GM12878 (cell line): ENCODE data around the gene RASAL1. TPM values are rescaled to one million over a fixed set of nuclear protein-coding genes. Genes with fewer than 3 reads are reported as not detected.

Source experiments
- ATAC-seq: fragments of 200-7000 bp; cut with Tn5 transposase; 3 replicates; pipeline ENCODE4 v1.9.1; 2020; ENCODE audit warnings: mild to moderate bottlenecking, moderate library complexity
- BruUV-seq: library from RNA; stranded (reverse); fragments of 400-500 nt; replicated peaks from 2 replicates; lab custom pipeline; 2021; lab: Mats Ljungman, UMichigan
- CTCF ChIA-PET: fragments of 300-600 bp; sonication (Branson Sonifier 250); formaldehyde crosslinking; extraction: SDS; loops from one replicate; lab custom pipeline; 2021; ENCODE audit warnings: inconsistent platforms; lab: Yijun Ruan, JAX
- POLR2A ChIA-PET: fragments of 350-600 bp; formaldehyde crosslinking; extraction: SDS; loops from one replicate; lab custom pipeline; 2021; ENCODE audit warnings: inconsistent platforms; lab: Charles Lee
- RAD21 ChIA-PET: fragments of 300-600 bp; sonication (Branson Sonifier 250); formaldehyde crosslinking; loops from one replicate; lab custom pipeline; 2023; ENCODE audit warnings: antibody characterized with exemption; ENCODE audit not compliant: unreplicated experiment; lab: Charles Lee
- SMC1A ChIA-PET: fragments of 300-600 bp; sonication (Branson Sonifier 250); formaldehyde crosslinking; loops from one replicate; lab custom pipeline; 2023; ENCODE audit not compliant: unreplicated experiment, uncharacterized antibody; lab: Charles Lee
- DNase-seq: peaks from one replicate; pipeline ENCODE4 v3.0.0-alpha.2; 2011; ENCODE audit warnings: low read depth, low spot score
- FAIRE-seq: peaks from 3 replicates; lab custom pipeline; 2011; peaks lifted over from hg19 to GRCh38; lab: Jason Lieb, UNC
- H2AFZ ChIP-seq: 2 replicates; pipeline ENCODE4 v1.6.0; 2011; ENCODE audit warnings: low read depth, low read length, control low read depth; ENCODE audit not compliant: control insufficient read depth
- H3K27ac ChIP-seq: 2 replicates; pipeline ENCODE4 v1.5.1; 2011; ENCODE audit warnings: control low read depth; ENCODE audit not compliant: control insufficient read depth, insufficient read depth
- H3K27me3 ChIP-seq, 2 experiments: replicated peaks in 1 of 2; 2 replicates each; pipeline versions ENCODE4 v1.6.0 to v1.6.1; 2011; ENCODE audit warnings: low read length in 1 of 2; ENCODE audit not compliant: control insufficient read depth in 2 of 2, insufficient read depth in 2 of 2
- H3K36me3 ChIP-seq, 2 experiments: 2 replicates each; pipeline ENCODE4 v1.5.1; 2011; ENCODE audit warnings: low read length in 1 of 2; ENCODE audit not compliant: control insufficient read depth in 2 of 2, insufficient read depth in 2 of 2
- H3K4me1 ChIP-seq: 2 replicates; pipeline ENCODE4 v1.6.1; 2011; ENCODE audit warnings: mild to moderate bottlenecking, low read length, moderate library complexity, mixed read lengths; ENCODE audit not compliant: control insufficient read depth, insufficient read depth
- H3K4me2 ChIP-seq: 2 replicates; pipeline ENCODE4 v1.6.0; 2011; ENCODE audit warnings: control low read depth; ENCODE audit not compliant: control insufficient read depth, insufficient read depth
- H3K4me3 ChIP-seq: fragments of 200-600 bp; sonication (generic); 2 replicates; pipeline ENCODE4 v1.5.1; 2016
- H3K79me2 ChIP-seq: 2 replicates; pipeline ENCODE4 v1.6.0; 2011; ENCODE audit warnings: low read length; ENCODE audit not compliant: control insufficient read depth, insufficient read depth
- H3K9ac ChIP-seq: 2 replicates; pipeline ENCODE4 v1.8.0; 2011; ENCODE audit warnings: low read length, control low read depth, mixed read lengths; ENCODE audit not compliant: control insufficient read depth, insufficient read depth
- H3K9me3 ChIP-seq: replicated peaks from 3 replicates; pipeline ENCODE4 v1.5.1; 2011; ENCODE audit warnings: mild to moderate bottlenecking, low read length; ENCODE audit not compliant: control insufficient read depth, insufficient read depth
- H4K20me1 ChIP-seq: 2 replicates; pipeline ENCODE4 v1.6.0; 2011; ENCODE audit not compliant: control insufficient read depth, insufficient read depth
- DPF2 ChIP-seq: fragments of 450-650 bp; IDR thresholded peaks from 2 replicates; pipeline ENCODE4 v1.6.1; 2017; ENCODE audit warnings: mild to moderate bottlenecking
- JUND ChIP-seq: IDR thresholded peaks from 2 replicates; pipeline ENCODE4 v1.6.1; 2012; ENCODE audit warnings: low read depth, mild to moderate bottlenecking, low read length, improper control_type of control experiment, moderate library complexity
- POU2F2 ChIP-seq: IDR thresholded peaks from 3 replicates; pipeline ENCODE4 v1.6.1; 2011; ENCODE audit warnings: low read depth, mild to moderate bottlenecking, low read length, borderline replicate concordance
- RAD21 ChIP-seq: IDR thresholded peaks from 2 replicates; pipeline ENCODE4 v1.6.1; 2011; ENCODE audit warnings: mild to moderate bottlenecking, low read depth, low read length, moderate library complexity; ENCODE audit not compliant: insufficient read depth
- RUNX3 ChIP-seq: IDR thresholded peaks from 2 replicates; pipeline ENCODE4 v1.6.1; 2012; ENCODE audit warnings: low read length, inconsistent platforms
- SMC3 ChIP-seq: IDR thresholded peaks from 2 replicates; pipeline ENCODE4 v1.6.1; 2011; ENCODE audit warnings: low read length, improper control_type of control experiment, borderline replicate concordance
- YY1 ChIP-seq: IDR thresholded peaks from 2 replicates; pipeline ENCODE4 v1.6.1; 2011; ENCODE audit warnings: low read depth, mild to moderate bottlenecking, low read length
- WGBS: methylation state at CpG from one replicate; pipeline ENCODE4 v1.1.6; 2016; ENCODE audit warnings: low lambda C conversion rate; ENCODE audit not compliant: insufficient replicate concordance, insufficient coverage; ENCODE audit errors: missing lambda C conversion rate; 5-methylcytosine and 5-hydroxymethylcytosine counted together
- in situ Hi-C: fragments of 300-500 bp; cut with MboI; formaldehyde crosslinking; loops from 9 replicates; pipeline ENCODE4 v1.14.3; 2018; ENCODE audit warnings: mixed read lengths
- intact Hi-C: fragments of 100-400 bp; cut with micrococcal nuclease; formaldehyde crosslinking; loops from one replicate; pipeline ENCODE4 v1.14.2; 2022; ENCODE audit not compliant: unreplicated experiment
- polyA plus RNA-seq, 11 experiments: library from polyadenylated mRNA; depleted of rRNA in 4 of 11; unstranded in 6 of 11; stranded (reverse) in 5 of 11; fragments of >200 nt; fragmentation: Nextera tagmentation in 4 of 11; fragmentation: Illumina TruSeq in 1 of 11; extraction: Ambion mirVana in 4 of 11; extraction: Trizol in 1 of 11; gene quantifications; 1 replicate in 1 of 11; 2 replicates in 10 of 11; pipeline versions ENCODE4 v1.2.1 to v1.2.3, GENCODE V29; 2011 to 2016; ENCODE audit warnings: inconsistent platforms in 2 of 11, missing spikeins in 2 of 11, low read depth in 1 of 11
- total RNA-seq, 4 experiments: library from RNA; depleted of rRNA in 3 of 4; stranded (reverse); fragments of >200 nt in 3 of 4; fragmentation: Illumina TruSeq in 1 of 4; extraction: Trizol in 1 of 4; gene quantifications; 2 replicates each; pipeline versions ENCODE4 v1.2.1 to v1.2.3, GENCODE V29; 2013 to 2021
- TF ChIP-seq, protein P1 (sequence below): fragments of 450-650 bp; IDR thresholded peaks from 2 replicates; pipeline ENCODE4 v1.6.1; 2016; ENCODE audit warnings: mild to moderate bottlenecking
- TF ChIP-seq, protein P2 (sequence below): fragments of 150-350 bp; IDR thresholded peaks from 2 replicates; pipeline ENCODE4 v1.6.1; 2014; ENCODE audit warnings: mild to moderate bottlenecking, low read depth, low read length
- TF ChIP-seq, protein P3 (sequence below): IDR thresholded peaks from 2 replicates; pipeline ENCODE4 v1.6.1; 2012; ENCODE audit warnings: low read depth, low read length, improper control_type of control experiment
- TF ChIP-seq, protein P4 (sequence below): fragments of 450-650 bp; formaldehyde crosslinking; IDR thresholded peaks from 2 replicates; pipeline ENCODE4 v1.4.0; 2022; ENCODE audit warnings: mild to moderate bottlenecking, moderate library complexity
- TF ChIP-seq, protein P5 (sequence below): fragments of 150-350 bp; IDR thresholded peaks from 2 replicates; pipeline ENCODE4 v1.6.1; 2016; ENCODE audit warnings: low read depth, low read length

Gene RASAL1
- total and polyA plus RNA-seq, 10 of the 15 experiments (the other 5 are each of a cell fraction or from before 2014, with no cell fraction given), result 0.12 to 1.0 (median 0.52) TPM; not detected in 6

DNA sequence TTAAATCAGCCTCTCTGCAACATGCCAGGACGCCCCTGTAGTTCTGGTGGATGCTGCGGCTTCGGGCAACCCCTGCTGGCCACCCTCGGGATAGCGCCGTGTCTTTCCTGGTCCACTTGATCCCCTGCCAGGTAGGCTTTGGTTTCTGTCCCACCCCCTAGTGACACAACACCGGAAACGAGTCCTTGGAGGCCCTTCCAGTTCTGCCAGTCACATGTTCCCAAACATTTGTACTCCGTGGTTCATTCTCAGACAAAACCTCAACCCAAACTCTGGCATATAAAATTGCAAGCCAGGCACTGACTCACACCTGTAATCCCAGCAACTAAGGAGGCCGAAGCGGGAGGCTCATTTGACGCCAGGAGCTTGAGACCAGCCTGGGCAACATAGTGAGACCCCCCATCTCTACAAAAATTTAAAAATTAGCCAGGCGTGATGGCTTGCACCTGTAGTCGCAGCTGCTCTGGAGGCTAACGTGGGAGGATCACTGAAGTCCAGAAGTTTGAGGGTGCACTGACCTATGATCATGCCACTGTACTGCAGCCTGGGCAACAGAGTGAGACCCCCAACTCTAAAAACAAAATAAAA is 37.0 kb downstream of the RASAL1 start:
- Histone ChIP-seq H4K20me1 (no peaks in the 10 kb centered on the region), H3K4me2 (peak overlapping the region; percentile 55; the same call in 1 of the 2 replicates), H3K27me3 (no peaks in the 10 kb centered on the region), H2AFZ (peak overlapping the region; percentile 48), H3K4me1 (peaks cover 10% of the 10 kb centered on the region; the same call in 1 of the 2 replicates), H3K79me2 (no peaks in the 10 kb centered on the region), H3K36me3 (no peaks in the 10 kb centered on the region), H3K9ac (no peak overlapping the region), H3K27ac (no peak overlapping the region), H3K4me3 (no peak overlapping the region), H3K9me3 (no peaks in the 10 kb centered on the region)
- ChIA-PET CTCF (interaction anchor here (0.6 to 6.9 kb wide), 26 partner anchors 9 to 121 kb away, joined by 3 to 121 read pairs (median 5); partner anchors contain the start of genes CFAP73, DTX1 and OAS2), RAD21 (interaction anchor here (0.6 to 6.2 kb wide), 19 partner anchors 9 to 198 kb away, joined by 3 to 50 read pairs (median 4); partner anchors contain the start of genes DTX1, OAS1 and OAS2), SMC1A (interaction anchor here (0.9 to 16.1 kb wide), 16 partner anchors 9 to 199 kb away, joined by 3 to 416 read pairs (median 4); partner anchors contain the start of genes DTX1 and OAS1), POLR2A (interaction anchor here (0.5 to 1.4 kb wide), 3 partner anchors 9 to 960 kb away, joined by 3 to 5 read pairs (median 3); no protein-coding TSS in a partner anchor)
- intact Hi-C loops, result loop anchor here (1.0 to 5.0 kb wide), 3 partner anchors 50 to 106 kb away; no protein-coding TSS in a partner anchor
- peak; percentile 91 for ATAC-seq
- FAIRE-seq, result peak; percentile 93
- BruUV-seq, result no TSS peak
- DNase-seq, result no peak
- WGBS, result 20% methylated on average over 15 of the region's 15 CpGs
- in situ Hi-C loops, result loop anchor here (10.0 kb wide), 1 partner anchor 54 kb away; no protein-coding TSS in a partner anchor
- TF ChIP-seq POU2F2, result 0 out of 3 replicates have a peak, but pooled peaks have one; percentile 45
- TF ChIP-seq, protein P1, sequence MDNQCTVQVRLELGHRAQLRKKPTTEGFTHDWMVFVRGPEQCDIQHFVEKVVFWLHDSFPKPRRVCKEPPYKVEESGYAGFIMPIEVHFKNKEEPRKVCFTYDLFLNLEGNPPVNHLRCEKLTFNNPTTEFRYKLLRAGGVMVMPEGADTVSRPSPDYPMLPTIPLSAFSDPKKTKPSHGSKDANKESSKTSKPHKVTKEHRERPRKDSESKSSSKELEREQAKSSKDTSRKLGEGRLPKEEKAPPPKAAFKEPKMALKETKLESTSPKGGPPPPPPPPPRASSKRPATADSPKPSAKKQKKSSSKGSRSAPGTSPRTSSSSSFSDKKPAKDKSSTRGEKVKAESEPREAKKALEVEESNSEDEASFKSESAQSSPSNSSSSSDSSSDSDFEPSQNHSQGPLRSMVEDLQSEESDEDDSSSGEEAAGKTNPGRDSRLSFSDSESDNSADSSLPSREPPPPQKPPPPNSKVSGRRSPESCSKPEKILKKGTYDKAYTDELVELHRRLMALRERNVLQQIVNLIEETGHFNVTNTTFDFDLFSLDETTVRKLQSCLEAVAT, result 0 out of 2 replicates have a peak, but pooled peaks have one; percentile 34
- TF ChIP-seq RAD21, result peak; percentile 93
- TF ChIP-seq, protein P2, sequence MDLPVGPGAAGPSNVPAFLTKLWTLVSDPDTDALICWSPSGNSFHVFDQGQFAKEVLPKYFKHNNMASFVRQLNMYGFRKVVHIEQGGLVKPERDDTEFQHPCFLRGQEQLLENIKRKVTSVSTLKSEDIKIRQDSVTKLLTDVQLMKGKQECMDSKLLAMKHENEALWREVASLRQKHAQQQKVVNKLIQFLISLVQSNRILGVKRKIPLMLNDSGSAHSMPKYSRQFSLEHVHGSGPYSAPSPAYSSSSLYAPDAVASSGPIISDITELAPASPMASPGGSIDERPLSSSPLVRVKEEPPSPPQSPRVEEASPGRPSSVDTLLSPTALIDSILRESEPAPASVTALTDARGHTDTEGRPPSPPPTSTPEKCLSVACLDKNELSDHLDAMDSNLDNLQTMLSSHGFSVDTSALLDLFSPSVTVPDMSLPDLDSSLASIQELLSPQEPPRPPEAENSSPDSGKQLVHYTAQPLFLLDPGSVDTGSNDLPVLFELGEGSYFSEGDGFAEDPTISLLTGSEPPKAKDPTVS, result no peak
- no peak for TF ChIP-seq JUND
- TF ChIP-seq SMC3, result peak; percentile 93
- TF ChIP-seq, protein P3, sequence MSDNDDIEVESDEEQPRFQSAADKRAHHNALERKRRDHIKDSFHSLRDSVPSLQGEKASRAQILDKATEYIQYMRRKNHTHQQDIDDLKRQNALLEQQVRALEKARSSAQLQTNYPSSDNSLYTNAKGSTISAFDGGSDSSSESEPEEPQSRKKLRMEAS, result no peak
- 0 out of 2 replicates have a peak, but pooled peaks have one; percentile 28 for TF ChIP-seq DPF2
- TF ChIP-seq, protein P4, sequence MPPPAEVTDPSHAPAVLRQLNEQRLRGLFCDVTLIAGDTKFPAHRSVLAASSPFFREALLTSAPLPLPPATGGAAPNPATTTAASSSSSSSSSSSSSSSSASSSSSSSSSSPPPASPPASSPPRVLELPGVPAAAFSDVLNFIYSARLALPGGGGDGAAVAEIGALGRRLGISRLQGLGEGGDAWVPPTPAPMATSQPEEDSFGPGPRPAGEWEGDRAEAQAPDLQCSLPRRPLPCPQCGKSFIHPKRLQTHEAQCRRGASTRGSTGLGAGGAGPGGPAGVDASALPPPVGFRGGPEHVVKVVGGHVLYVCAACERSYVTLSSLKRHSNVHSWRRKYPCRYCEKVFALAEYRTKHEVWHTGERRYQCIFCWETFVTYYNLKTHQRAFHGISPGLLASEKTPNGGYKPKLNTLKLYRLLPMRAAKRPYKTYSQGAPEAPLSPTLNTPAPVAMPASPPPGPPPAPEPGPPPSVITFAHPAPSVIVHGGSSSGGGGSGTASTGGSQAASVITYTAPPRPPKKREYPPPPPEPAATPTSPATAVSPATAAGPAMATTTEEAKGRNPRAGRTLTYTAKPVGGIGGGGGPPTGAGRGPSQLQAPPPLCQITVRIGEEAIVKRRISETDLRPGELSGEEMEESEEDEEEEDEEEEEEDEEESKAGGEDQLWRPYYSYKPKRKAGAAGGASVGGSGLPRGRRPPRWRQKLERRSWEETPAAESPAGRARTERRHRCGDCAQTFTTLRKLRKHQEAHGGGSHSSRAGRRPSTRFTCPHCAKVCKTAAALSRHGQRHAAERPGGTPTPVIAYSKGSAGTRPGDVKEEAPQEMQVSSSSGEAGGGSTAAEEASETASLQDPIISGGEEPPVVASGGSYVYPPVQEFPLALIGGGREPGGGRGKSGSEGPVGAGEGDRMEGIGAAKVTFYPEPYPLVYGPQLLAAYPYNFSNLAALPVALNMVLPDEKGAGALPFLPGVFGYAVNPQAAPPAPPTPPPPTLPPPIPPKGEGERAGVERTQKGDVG (CRISPR knock-in tag), result 0 out of 2 replicates have a peak, but pooled peaks have one; percentile 5
- TF ChIP-seq, protein P5, sequence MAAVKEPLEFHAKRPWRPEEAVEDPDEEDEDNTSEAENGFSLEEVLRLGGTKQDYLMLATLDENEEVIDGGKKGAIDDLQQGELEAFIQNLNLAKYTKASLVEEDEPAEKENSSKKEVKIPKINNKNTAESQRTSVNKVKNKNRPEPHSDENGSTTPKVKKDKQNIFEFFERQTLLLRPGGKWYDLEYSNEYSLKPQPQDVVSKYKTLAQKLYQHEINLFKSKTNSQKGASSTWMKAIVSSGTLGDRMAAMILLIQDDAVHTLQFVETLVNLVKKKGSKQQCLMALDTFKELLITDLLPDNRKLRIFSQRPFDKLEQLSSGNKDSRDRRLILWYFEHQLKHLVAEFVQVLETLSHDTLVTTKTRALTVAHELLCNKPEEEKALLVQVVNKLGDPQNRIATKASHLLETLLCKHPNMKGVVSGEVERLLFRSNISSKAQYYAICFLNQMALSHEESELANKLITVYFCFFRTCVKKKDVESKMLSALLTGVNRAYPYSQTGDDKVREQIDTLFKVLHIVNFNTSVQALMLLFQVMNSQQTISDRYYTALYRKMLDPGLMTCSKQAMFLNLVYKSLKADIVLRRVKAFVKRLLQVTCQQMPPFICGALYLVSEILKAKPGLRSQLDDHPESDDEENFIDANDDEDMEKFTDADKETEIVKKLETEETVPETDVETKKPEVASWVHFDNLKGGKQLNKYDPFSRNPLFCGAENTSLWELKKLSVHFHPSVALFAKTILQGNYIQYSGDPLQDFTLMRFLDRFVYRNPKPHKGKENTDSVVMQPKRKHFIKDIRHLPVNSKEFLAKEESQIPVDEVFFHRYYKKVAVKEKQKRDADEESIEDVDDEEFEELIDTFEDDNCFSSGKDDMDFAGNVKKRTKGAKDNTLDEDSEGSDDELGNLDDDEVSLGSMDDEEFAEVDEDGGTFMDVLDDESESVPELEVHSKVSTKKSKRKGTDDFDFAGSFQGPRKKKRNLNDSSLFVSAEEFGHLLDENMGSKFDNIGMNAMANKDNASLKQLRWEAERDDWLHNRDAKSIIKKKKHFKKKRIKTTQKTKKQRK, result no peak
- TF ChIP-seq RUNX3, result peak; percentile 48
- peak; percentile 45; the same call in 1 of the 2 replicates for TF ChIP-seq YY1
